Fibroblast of upper back skin (primary cell): ENCODE results near the gene TRPM4.
"Not testable (repeated sequence)": the region's sequence is repeated elsewhere in the genome, so short reads cannot be mapped to it uniquely, and the experiment has no call there.

ENCODE experiments used
- DNase-seq: peaks from one replicate; pipeline ENCODE4 v3.0.0-alpha.2; 2013

The TRPM4 gene

GRCh38 chr19:49196527-49197240, 39.1 kb downstream of the TRPM4 start:
- no peak for DNase-seq

GRCh38 chr19:49200238-49200862, 42.8 kb downstream of the TRPM4 start:
- no peak for DNase-seq

- no peak for DNase-seq
Measured at GRCh38 chr19:49201042-49201441, 43.5 kb downstream of the TRPM4 start.

GRCh38 chr19:49205114-49205513, 47.5 kb downstream of the TRPM4 start:
- no peak for DNase-seq

- not testable (repeated sequence) for DNase-seq
Measured at GRCh38 chr19:49209502-49209901, 51.9 kb downstream of the TRPM4 start.

GRCh38 chr19:49210108-49210900, 52.7 kb downstream of the TRPM4 start:
- peak; percentile 49 for DNase-seq

- no peak for DNase-seq
Measured at GRCh38 chr19:49210901-49211451, 53.4 kb downstream of the TRPM4 start.

- DNase-seq, result no peak
Measured at GRCh38 chr19:49212016-49212701, 54.6 kb downstream of the TRPM4 start.

- no peak for DNase-seq
Measured at GRCh38 chr19:49213791-49214190, 56.2 kb downstream of the TRPM4 start.

GRCh38 chr19:49214701-49215100, 57.1 kb downstream of the TRPM4 start:
- no peak for DNase-seq

- DNase-seq, result peak; percentile 13
Measured at GRCh38 chr19:49216071-49216470, 58.5 kb downstream of the TRPM4 start.

GRCh38 chr19:49217382-49217781, 59.8 kb downstream of the TRPM4 start:
- no peak for DNase-seq

- no peak for DNase-seq
Measured at GRCh38 chr19:49222011-49222410, 64.4 kb downstream of the TRPM4 start.

- no peak for DNase-seq
Measured at GRCh38 chr19:49222528-49222927, 64.9 kb downstream of the TRPM4 start.

- DNase-seq, result no peak
Measured at GRCh38 chr19:49223472-49223871, 65.9 kb downstream of the TRPM4 start.

- not testable (repeated sequence) for DNase-seq
Measured at GRCh38 chr19:49224441-49224840, 66.8 kb downstream of the TRPM4 start.

- DNase-seq, result peak; percentile 34
Measured at GRCh38 chr19:49224879-49225278, 67.3 kb downstream of the TRPM4 start.

- no peak for DNase-seq
Measured at GRCh38 chr19:49229416-49229815, 71.8 kb downstream of the TRPM4 start.

GRCh38 chr19:49231389-49231788, 73.8 kb downstream of the TRPM4 start:
- no peak for DNase-seq

GRCh38 chr19:49231804-49232203, 74.2 kb downstream of the TRPM4 start:
- DNase-seq, result no peak

- DNase-seq, result no peak
Measured at GRCh38 chr19:49233163-49233562, 75.6 kb downstream of the TRPM4 start.

GRCh38 chr19:49241769-49242168, 84.2 kb downstream of the TRPM4 start:
- DNase-seq, result no peak

GRCh38 chr19:49243129-49243528, 85.5 kb downstream of the TRPM4 start:
- DNase-seq, result no peak
